ENCODE data around the gene APP.

DNA sequence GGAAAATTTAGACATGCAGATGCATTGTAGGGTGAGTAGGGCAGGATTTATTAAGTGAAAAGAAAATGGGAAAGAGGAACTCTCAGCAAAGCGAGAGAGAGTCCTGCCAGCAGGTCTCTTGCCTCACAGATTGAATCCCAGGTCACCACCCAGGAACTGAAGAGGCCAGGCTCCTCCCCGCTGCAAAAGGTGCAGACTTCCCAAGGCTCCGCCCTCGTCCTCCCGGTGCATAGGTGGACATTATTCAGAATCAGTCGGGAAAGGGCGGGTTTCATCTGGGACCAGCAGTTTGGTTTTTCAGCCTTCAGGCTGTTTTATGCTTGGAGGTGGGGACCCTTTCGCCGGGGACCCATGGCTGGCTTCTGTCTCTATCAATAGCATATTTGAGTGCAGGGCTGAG, 41.6 kb upstream of the APP start:
- TF ChIP-seq, protein P1, sequence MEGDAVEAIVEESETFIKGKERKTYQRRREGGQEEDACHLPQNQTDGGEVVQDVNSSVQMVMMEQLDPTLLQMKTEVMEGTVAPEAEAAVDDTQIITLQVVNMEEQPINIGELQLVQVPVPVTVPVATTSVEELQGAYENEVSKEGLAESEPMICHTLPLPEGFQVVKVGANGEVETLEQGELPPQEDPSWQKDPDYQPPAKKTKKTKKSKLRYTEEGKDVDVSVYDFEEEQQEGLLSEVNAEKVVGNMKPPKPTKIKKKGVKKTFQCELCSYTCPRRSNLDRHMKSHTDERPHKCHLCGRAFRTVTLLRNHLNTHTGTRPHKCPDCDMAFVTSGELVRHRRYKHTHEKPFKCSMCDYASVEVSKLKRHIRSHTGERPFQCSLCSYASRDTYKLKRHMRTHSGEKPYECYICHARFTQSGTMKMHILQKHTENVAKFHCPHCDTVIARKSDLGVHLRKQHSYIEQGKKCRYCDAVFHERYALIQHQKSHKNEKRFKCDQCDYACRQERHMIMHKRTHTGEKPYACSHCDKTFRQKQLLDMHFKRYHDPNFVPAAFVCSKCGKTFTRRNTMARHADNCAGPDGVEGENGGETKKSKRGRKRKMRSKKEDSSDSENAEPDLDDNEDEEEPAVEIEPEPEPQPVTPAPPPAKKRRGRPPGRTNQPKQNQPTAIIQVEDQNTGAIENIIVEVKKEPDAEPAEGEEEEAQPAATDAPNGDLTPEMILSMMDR (IDR thresholded peaks at IDR 0.05), result no peak
- no peak for TF ChIP-seq POLR2A (IDR thresholded peaks at IDR 0.05)
